Fibroblast of skin of left biceps (primary cell): Measurements from ENCODE around the gene FAM180B.
A peak's percentile ranks its signal among the peaks of the same experiment; 100 is the strongest.

Experiments
- DNase-seq, 2 experiments: peaks; one replicate each; pipeline ENCODE4 v3.0.0-alpha.2; 2013; ENCODE audit warnings: low read depth in 2 of 2

The FAM180B gene

DNA sequence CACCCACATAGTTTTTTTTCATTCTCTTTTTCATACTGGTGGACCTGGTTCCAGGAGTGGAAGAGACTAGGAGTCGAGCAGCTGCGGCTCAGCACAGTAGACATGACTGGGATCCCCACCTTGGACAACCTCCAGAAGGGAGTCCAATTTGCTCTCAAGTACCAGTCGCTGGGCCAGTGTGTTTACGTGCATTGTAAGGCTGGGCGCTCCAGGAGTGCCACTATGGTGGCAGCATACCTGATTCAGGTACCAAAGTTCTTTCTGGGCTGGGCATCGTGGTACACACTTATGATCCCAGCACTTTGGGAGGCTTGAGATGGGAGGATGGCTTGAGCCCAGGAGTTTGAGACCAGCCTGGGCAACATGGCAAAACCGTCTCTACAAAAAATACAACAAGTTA lies 16.8 kb upstream of the FAM180B start:
- DNase-seq: no peak

- DNase-seq: no peak
Observed at GRCh38 chr11:47570651-47571356, 15.7 kb upstream of the FAM180B start.

DNA sequence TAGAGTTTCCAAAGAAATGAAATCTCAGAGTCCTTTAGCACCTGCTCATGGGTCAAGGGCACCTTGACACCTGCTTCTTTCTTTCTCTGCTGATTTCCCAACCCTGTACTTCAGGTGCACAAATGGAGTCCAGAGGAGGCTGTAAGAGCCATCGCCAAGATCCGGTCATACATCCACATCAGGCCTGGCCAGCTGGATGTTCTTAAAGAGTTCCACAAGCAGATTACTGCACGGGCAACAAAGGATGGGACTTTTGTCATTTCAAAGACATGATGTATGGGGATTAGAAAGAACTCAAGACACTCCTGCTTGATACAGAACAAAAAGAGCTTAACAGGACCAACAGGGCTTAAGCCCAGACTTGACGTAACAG lies 15.1 kb upstream of the FAM180B start:
- DNase-seq: no peak

DNA sequence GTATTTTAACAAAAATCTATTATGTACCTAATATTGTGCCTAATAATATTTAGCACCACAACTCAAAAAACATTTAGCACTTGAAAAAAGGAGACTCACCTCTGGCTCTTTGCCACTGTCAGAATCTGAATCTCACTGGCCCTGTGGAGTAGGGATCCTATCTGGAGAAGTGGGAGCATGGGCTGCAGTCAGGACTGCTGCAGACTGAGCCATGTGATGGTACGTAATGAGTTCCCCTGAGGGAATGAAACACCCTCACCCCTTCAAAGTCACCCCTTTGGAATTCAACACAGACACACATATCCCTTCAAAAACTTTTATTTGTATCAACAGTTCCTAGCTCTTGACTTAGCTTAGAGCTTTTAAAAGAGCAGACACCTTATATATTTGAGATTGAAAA lies 14.6 kb upstream of the FAM180B start:
- DNase-seq: no peak

DNA sequence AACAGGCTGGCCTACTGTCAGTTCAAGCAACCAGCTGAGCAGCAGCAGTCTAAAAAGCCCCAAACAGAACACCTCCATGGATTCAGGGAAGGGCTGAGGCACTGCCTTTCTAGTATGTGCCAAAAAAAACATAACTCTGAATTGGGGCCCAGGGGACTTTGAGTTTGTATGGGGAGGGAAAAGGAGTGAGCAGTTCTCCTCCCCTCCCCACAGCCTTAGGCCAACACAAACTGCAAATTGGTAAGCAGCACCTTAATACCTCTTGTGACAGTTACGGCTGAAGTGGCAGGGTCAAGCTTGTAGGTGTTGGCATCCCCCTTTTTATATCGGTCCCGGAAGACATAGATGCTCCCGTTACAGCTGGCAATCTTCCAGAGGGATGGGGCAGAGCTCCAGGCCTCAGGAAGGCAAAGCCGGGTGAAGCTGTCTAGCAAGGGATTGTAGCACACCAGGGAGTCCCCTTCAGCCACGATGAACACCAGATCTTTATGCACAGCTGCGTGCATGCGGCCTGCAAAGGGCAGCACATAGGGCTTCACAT lies 13.7 kb upstream of the FAM180B start:
- no peak for DNase-seq

- DNase-seq: no peak
Observed at GRCh38 chr11:47573321-47573720, 13.2 kb upstream of the FAM180B start.

- DNase-seq: no peak
Observed at GRCh38 chr11:47577460-47578041, 8.9 kb upstream of the FAM180B start.

GRCh38 chr11:47578524-47579494 lies 7.7 kb upstream of the FAM180B start, which contains the start of the genes KBTBD4 and NDUFS3:
Gene KBTBD4 (minus strand): TSS chr11:47578970. CDS start chr11:47578951, 19 bp downstream.
Gene NDUFS3 (plus strand): TSS chr11:47579074. CDS start chr11:47579092, 18 bp downstream.
- peak; percentile 66 for DNase-seq

GRCh38 chr11:47583844-47584243 lies 2.6 kb upstream of the FAM180B start:
- no peak for DNase-seq

DNA sequence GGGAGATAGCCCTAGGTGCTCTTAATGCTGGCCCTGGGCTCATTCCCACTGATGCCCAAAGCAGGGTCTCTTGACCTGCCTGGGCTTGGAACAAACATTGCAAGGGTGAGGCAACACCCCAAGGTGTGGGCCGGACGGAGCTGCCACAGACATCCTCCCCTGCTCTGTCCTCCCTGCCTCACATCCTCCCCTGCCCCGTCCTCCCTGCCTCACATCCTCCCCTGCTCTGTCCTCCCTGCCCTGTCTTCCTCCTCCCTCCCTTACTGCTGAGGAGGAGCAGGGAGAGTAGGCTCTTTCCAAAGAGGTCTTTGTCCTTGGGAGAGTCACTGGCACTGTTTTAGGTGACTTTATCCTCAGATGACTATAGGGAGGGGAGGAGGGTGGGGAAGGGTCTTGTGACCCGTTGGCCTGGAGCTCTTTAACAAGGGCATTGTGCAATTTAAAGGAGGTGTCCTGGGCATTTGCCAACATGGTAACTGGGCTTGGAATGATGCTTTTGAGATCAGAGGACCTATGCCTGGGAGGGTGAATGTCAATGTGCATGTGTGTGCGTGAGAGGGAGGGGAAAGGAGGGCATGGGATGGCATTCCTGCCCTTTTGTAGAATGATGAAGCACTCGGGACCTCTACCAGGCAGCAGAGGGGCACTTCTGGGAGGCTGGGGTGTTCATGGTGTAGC lies 700 bp downstream of the FAM180B start:
- no peak for DNase-seq

DNA sequence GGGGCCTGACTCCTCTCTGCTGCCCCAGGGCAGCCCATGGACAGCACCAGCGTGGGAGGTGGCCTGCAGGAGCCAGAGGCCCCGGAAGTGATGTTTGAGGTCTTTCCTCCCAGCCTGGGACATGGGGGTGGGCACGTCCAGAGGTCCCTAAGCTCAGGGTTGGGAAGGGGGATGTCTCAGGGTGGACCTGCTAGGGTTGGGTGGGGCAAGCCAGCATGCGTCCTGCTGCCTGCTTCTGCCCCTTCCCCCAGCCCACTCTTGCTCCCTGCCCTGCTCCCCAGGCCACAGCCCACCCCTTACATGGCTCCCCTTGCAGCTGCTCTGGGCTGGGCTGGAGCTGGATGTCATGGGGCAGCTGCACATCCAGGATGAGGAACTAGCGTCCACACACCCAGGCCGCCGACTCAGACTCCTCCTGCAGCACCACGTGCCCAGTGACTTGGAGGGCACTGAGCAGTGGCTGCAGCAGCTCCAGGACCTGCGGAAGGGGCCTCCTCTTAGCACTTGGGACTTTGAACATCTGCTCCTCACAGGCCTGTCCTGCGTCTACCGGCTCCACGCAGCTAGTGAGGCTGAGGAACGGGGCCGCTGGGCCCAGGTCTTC lies 1.3 kb downstream of the FAM180B start:
- no peak for DNase-seq

- no peak for DNase-seq
Observed at GRCh38 chr11:47589118-47589517, 2.6 kb downstream of the FAM180B start.

GRCh38 chr11:47589584-47589976 lies 3.1 kb downstream of the FAM180B start:
- DNase-seq: no peak

- no peak for DNase-seq
Observed at GRCh38 chr11:47589977-47590861, 3.7 kb downstream of the FAM180B start.

- no peak for DNase-seq
Observed at GRCh38 chr11:47591764-47592163, 5.3 kb downstream of the FAM180B start.

GRCh38 chr11:47592251-47592650 lies 5.8 kb downstream of the FAM180B start:
- no peak for DNase-seq

- DNase-seq: no peak
Observed at GRCh38 chr11:47592970-47593369, 6.5 kb downstream of the FAM180B start.

- no peak for DNase-seq
Observed at GRCh38 chr11:47593492-47593933, 7.0 kb downstream of the FAM180B start.

- DNase-seq: no peak
Observed at GRCh38 chr11:47593934-47594855, 7.7 kb downstream of the FAM180B start, which contains the start of gene C1QTNF4. Gene C1QTNF4 (minus strand): TSS chr11:47594411. CDS start chr11:47590810, 3,601 bp downstream.
